Right lobe of liver (tissue), 4 donors: Measurements from ENCODE around the gene TNPO1.

Source experiments
- POLR2A ChIP-seq: fragments of 450-650 bp; IDR thresholded peaks from one replicate; pipeline ENCODE4 v1.6.1; 2017; ENCODE audit warnings: antibody characterized with exemption, mild to moderate bottlenecking
- TF ChIP-seq, protein P1 (sequence below), 4 donors: fragments of 200-600 bp in 3 of 4; fragments of 450-650 bp in 1 of 4; IDR thresholded peaks; one replicate each; pipeline versions ENCODE4 v1.5.1 to v1.8.0; 2016 to 2022; ENCODE audit warnings: antibody characterized with exemption in 4 of 4, mild to moderate bottlenecking in 2 of 4
- donor health status: DM: no; HTN: no; CAD: no.
- donor health status: DM: no; HTN: no; CAD: no.
- donor health status: DM: no; HTN: yes; CAD: no.

DNA sequence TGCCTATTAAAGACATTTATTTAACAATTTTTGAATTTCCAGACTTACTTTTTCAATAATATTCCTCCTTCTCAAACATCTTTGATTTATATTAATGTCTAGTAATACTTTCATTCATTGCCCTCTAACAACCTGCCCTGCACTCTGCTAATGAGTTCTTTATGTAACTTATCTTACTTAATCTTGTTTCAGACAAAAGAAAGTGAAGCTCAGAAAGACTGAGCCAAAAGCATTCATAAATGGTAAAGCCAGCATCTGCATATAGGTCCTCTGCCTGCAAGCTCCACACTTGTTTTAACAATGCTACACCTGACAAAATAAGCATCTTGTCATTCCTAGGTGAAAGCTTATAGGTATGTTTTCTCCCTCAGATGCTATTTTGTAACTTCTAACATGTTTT lies 2.4 kb upstream of the TNPO1 start:
- TF ChIP-seq, protein P1, sequence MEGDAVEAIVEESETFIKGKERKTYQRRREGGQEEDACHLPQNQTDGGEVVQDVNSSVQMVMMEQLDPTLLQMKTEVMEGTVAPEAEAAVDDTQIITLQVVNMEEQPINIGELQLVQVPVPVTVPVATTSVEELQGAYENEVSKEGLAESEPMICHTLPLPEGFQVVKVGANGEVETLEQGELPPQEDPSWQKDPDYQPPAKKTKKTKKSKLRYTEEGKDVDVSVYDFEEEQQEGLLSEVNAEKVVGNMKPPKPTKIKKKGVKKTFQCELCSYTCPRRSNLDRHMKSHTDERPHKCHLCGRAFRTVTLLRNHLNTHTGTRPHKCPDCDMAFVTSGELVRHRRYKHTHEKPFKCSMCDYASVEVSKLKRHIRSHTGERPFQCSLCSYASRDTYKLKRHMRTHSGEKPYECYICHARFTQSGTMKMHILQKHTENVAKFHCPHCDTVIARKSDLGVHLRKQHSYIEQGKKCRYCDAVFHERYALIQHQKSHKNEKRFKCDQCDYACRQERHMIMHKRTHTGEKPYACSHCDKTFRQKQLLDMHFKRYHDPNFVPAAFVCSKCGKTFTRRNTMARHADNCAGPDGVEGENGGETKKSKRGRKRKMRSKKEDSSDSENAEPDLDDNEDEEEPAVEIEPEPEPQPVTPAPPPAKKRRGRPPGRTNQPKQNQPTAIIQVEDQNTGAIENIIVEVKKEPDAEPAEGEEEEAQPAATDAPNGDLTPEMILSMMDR (IDR thresholded peaks at IDR 0.05) = no peak
- no peak for TF ChIP-seq POLR2A
